ENCODE data around the gene KRTAP3-1.

Gene KRTAP3-1

DNA sequence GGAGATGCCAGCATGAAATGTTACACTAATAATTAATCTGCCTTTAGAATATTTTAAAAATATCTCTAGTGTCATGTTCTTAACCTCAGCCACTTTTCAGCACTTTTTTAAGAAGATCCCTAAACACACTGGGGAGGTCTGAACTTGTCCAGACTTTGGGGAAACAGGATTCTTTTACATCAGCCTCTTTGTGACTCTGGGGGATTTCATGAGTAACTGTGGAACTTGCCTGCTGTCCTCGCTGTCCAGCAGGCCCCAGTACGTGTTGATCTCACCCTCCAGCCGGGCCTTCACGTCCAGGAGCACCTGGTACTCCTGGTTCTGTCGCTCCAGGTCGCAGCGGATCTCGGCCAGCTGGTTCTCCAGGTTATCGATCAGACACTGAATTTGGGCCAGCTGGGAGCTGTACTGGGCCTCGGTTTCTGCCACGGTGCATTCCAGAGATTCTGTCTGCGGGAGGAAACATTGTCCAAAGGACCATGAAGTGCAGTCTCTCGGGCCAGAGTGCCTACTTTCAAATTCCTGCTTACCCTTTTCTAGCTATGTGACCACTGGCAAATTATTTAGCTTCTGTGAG is 30.3 kb downstream of the KRTAP3-1 start:
- DNase-seq (ENCODE audit: low spot score) = no peak

DNA sequence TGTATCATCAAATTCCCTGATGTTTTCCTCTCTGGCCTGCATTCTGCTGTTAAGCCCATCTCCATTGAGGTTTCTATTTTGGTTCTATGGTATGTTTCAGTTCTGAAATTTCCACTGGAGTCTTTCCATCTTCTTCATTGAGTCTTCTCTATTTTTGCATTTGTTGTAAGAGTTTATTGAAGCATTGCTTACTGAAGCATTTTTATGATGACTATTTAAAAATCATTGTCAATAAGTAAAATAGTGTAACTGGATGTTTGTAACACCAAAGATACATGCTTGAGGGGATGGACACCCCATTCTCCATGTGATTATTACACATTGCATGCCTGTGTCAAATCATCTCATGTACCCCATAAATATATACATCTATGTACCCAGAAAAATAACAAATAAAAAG is 33.4 kb downstream of the KRTAP3-1 start:
- DNase-seq (ENCODE audit: low spot score) = no peak

DNA sequence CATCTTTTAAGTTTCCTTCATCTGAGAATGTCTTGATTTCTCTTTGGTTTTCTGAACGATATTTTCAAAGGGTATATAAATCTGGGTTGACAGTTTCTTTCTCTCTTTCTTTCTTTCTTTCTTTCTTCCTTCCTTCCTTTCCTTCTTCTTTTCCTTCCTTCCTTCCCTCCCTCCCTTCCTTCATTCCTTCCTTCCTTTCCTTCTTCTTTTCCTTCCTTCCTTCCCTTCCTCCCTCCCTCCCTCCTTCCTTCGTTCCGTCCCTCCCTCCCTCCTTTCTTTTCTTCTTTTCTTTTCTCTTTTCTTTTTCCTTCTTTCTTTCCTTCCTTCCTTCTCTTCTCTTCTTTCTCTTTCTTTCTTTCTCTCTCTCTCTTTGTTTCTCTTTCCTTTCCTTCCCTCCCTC is 34.6 kb downstream of the KRTAP3-1 start:
- DNase-seq (ENCODE audit: low spot score) = no peak

DNA sequence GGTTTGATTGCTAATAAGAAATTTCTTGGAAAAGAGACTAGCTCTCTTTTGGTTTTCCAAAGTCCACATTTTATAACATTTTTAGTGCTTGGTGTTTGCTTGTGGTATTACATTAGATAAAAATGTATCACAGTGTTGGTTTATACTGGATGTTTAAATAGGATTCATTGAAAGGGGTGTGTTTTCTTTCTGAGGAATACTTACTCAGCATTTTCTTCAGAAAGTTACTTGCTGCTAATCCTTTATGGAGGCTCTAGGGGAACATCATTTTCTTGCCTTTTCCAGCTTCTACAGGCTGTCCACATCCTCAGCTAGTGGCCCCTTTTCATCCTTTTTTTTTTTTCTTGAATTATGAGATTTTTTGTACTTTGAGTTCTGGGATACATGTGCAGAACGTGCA is 41.3 kb downstream of the KRTAP3-1 start:
- DNase-seq (ENCODE audit: low spot score) = no peak

DNA sequence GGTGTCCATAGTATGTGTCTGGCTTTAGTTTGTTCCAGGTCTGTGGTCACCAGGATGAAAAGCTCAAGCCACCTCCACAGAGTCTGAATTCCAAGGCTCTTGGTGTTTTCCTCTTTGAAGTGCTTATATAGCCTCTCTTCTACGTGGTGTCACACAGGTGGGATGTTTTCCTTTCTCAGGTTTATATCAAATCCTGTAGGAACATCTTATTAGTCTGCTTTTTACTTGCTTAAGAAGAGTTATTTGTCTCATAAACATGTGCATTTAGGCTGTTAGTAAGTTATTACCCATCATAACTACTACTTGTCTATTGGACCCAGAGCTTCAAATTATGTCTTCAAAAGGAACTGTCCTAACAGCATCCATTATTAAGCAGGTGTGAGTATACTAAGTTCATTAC is 42.1 kb downstream of the KRTAP3-1 start, which contains the start of gene KRT39:
KRT39 (minus strand) TSS at position 101 of the 400 bp plus-strand sequence; CDS start at position 9, 92 bp downstream.
- DNase-seq (ENCODE audit: low spot score) = no peak

DNA sequence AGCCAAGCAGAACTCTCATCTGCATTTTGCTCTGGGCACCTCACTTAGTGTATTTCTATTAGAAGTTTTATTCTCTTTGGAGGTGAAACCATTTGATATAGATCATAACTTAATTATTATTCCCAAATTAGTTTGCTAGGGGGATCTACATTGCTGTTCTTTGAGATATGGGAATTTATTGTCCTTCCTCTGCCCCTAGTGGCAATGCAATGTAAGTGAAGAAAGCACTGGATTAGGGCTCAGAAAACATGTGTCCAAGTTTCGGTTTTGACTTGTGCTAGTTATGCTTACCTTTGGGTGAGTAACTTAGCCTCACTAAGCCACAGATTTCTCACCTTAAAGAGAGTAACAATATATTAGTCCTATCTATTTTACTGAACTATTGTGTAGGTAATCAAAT is 45.1 kb downstream of the KRTAP3-1 start:
- peak; percentile 46 for DNase-seq (ENCODE audit: low spot score)

DNA sequence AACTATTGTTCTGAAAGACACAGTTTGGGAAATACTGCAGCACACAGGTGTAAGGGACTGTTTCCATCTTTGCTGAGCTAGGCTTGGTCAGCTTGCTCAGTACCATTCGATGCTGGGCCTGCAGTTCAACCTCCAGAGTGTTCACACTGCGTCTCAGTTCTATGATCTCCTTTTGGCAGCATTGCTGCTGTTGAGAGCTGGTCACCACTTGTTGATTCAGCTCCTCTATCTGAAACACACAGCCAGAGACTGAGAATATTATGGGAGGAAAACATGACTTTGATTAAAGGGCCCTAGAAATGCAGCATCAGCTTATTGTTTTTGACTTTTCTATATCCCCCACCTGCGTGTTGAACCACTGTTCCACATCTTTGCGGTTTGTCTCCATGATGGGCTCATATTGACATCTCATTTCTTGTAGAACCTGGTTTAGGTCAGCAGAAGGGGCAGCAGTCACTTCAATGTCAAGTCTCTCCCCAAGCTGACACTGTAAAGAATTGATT is 46.8 kb downstream of the KRTAP3-1 start:
- no peak for DNase-seq (ENCODE audit: low spot score)

DNA sequence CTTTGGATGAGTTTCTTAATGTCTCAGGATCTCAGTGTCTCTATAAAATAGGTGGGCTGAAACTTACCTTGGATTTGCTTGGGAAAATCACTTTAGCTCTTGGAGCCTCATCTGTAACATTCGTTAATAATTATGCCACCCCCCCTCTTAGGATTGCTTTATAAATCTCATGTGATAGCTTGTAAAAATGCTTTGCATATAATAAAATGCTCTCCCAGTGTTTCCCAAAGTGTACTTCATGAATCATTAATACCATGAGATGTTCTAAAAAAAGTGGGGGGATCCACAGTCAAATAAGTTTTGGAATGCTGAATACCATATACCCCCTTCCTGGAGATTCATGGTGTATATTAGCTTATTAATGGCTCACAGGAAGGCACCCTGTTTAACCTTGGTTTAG is 47.3 kb downstream of the KRTAP3-1 start:
- no peak for DNase-seq (ENCODE audit: low spot score)

DNA sequence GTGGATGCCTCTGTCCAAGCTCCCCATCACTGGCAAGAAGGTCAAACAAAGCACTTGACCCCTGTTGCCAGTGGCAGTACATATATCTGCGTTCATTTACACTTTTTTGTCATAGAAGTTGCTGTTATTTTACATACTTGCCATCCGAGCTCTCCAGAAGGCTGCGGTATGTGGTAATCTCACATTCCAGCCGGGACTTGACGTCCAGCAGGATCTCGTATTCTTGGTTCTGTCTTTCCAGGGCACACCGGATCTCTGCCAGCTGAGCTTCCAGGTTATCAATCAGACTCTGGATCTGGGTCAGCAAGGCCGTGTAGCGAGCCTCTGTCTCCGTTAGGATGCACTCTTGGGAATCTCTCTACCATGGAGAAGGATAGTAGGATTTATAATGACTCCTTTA is 48.8 kb downstream of the KRTAP3-1 start:
- no peak for DNase-seq (ENCODE audit: low spot score)
